HEK293 (cell line): Measurements from ENCODE around the gene TMEM140.

Experiments used
- ELK4 ChIP-seq: IDR thresholded peaks from 2 replicates; pipeline ENCODE4 v1.6.1; 2011; ENCODE audit warnings: mild to moderate bottlenecking, low read depth, low read length, borderline replicate concordance
- REPIN1 ChIP-seq: fragments of 450-650 bp; formaldehyde crosslinking; IDR thresholded peaks from 2 replicates; pipeline ENCODE4 v1.5.1; 2017; ENCODE audit warnings: missing biosample characterization, missing genetic modification characterization, low read depth
- WT1 ChIP-seq: fragments of 450-650 bp; formaldehyde crosslinking; IDR thresholded peaks from 2 replicates; pipeline ENCODE4 v1.5.1; 2016; ENCODE audit warnings: missing biosample characterization, missing genetic modification characterization
- YY2 ChIP-seq: fragments of 450-650 bp; formaldehyde crosslinking; IDR thresholded peaks from 2 replicates; pipeline ENCODE4 v1.5.1; 2016; ENCODE audit warnings: missing biosample characterization, missing genetic modification characterization
- ZBTB17 ChIP-seq: fragments of 450-650 bp; formaldehyde crosslinking; IDR thresholded peaks from 2 replicates; pipeline ENCODE4 v1.5.1; 2016; ENCODE audit warnings: missing biosample characterization, missing genetic modification characterization
- ZNF398 ChIP-seq: fragments of 450-650 bp; formaldehyde crosslinking; IDR thresholded peaks from 2 replicates; pipeline ENCODE4 v1.5.1; 2017; ENCODE audit warnings: missing biosample characterization, missing genetic modification characterization
- ZNF426 ChIP-seq: fragments of 450-650 bp; formaldehyde crosslinking; IDR thresholded peaks from 2 replicates; pipeline ENCODE4 v1.5.1; 2017; ENCODE audit warnings: missing biosample characterization, missing genetic modification characterization, mild to moderate bottlenecking, inconsistent platforms, moderate library complexity
- ZNF473 ChIP-seq: fragments of 450-650 bp; formaldehyde crosslinking; IDR thresholded peaks from 2 replicates; pipeline ENCODE4 v1.5.1; 2017; ENCODE audit warnings: missing biosample characterization, missing genetic modification characterization
- ZNF561 ChIP-seq: fragments of 450-650 bp; IDR thresholded peaks from 2 replicates; pipeline ENCODE4 v1.5.1; 2018; ENCODE audit warnings: missing biosample characterization, missing genetic modification characterization, borderline replicate concordance
- ZNF792 ChIP-seq: fragments of 450-650 bp; formaldehyde crosslinking; IDR thresholded peaks from 2 replicates; pipeline ENCODE4 v1.5.1; 2016; ENCODE audit warnings: missing biosample characterization, missing genetic modification characterization
- TF ChIP-seq, protein P1 (sequence below): fragments of 450-650 bp; formaldehyde crosslinking; IDR thresholded peaks from 2 replicates; pipeline ENCODE4 v1.5.1; 2016; ENCODE audit warnings: missing biosample characterization, missing genetic modification characterization

- TF ChIP-seq, protein P1, sequence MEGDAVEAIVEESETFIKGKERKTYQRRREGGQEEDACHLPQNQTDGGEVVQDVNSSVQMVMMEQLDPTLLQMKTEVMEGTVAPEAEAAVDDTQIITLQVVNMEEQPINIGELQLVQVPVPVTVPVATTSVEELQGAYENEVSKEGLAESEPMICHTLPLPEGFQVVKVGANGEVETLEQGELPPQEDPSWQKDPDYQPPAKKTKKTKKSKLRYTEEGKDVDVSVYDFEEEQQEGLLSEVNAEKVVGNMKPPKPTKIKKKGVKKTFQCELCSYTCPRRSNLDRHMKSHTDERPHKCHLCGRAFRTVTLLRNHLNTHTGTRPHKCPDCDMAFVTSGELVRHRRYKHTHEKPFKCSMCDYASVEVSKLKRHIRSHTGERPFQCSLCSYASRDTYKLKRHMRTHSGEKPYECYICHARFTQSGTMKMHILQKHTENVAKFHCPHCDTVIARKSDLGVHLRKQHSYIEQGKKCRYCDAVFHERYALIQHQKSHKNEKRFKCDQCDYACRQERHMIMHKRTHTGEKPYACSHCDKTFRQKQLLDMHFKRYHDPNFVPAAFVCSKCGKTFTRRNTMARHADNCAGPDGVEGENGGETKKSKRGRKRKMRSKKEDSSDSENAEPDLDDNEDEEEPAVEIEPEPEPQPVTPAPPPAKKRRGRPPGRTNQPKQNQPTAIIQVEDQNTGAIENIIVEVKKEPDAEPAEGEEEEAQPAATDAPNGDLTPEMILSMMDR (tag by site-specific recombination), result no peak
- no peak for TF ChIP-seq REPIN1 (tag by site-specific recombination)
- no peak for TF ChIP-seq ELK4
- TF ChIP-seq ZNF473 (tag by site-specific recombination), result no peak
- TF ChIP-seq ZNF792, result no peak
- TF ChIP-seq ZNF561, result no peak
- no peak for TF ChIP-seq ZNF426
- TF ChIP-seq ZBTB17 (tag by site-specific recombination), result no peak
- TF ChIP-seq YY2 (tag by site-specific recombination), result no peak
- TF ChIP-seq ZNF398 (tag by site-specific recombination), result no peak
- no peak for TF ChIP-seq WT1 (tag by site-specific recombination)
Measured at GRCh38 chr7:135160098-135160857, 12.4 kb downstream of the TMEM140 start.
